HEK293 (cell line): ENCODE data around the gene NKAPD1.

Experiments used
- CTCF ChIP-seq: fragments of 450-650 bp; formaldehyde crosslinking; IDR thresholded peaks from 2 replicates; pipeline ENCODE4 v1.5.1; 2016; ENCODE audit warnings: missing biosample characterization, missing genetic modification characterization
- ELK4 ChIP-seq: IDR thresholded peaks from 2 replicates; pipeline ENCODE4 v1.6.1; 2011; ENCODE audit warnings: mild to moderate bottlenecking, low read depth, low read length, borderline replicate concordance
- GLI4 ChIP-seq: fragments of 450-650 bp; formaldehyde crosslinking; IDR thresholded peaks from 2 replicates; pipeline ENCODE4 v1.5.1; 2016; ENCODE audit warnings: missing biosample characterization, missing genetic modification characterization
- KLF1 ChIP-seq: fragments of 450-650 bp; formaldehyde crosslinking; IDR thresholded peaks from 2 replicates; pipeline ENCODE4 v1.5.1; 2016; ENCODE audit warnings: missing biosample characterization, missing genetic modification characterization
- TCF7L2 ChIP-seq: IDR thresholded peaks from 2 replicates; pipeline ENCODE4 v1.6.1; 2011; ENCODE audit warnings: low read depth, mild to moderate bottlenecking, inconsistent platforms, low read length, moderate library complexity, borderline replicate concordance
- ZNF121 ChIP-seq: fragments of 450-650 bp; formaldehyde crosslinking; IDR thresholded peaks from 2 replicates; pipeline ENCODE4 v1.5.1; 2016; ENCODE audit warnings: missing biosample characterization, missing genetic modification characterization
- ZNF184 ChIP-seq: fragments of 450-650 bp; IDR thresholded peaks from 2 replicates; pipeline ENCODE4 v1.5.1; 2018; ENCODE audit warnings: missing biosample characterization, mild to moderate bottlenecking, missing genetic modification characterization
- ZNF202 ChIP-seq: fragments of 450-650 bp; formaldehyde crosslinking; IDR thresholded peaks from 2 replicates; pipeline ENCODE4 v1.5.1; 2016; ENCODE audit warnings: missing biosample characterization, missing genetic modification characterization, borderline replicate concordance
- ZNF354C ChIP-seq: fragments of 450-650 bp; formaldehyde crosslinking; IDR thresholded peaks from 2 replicates; pipeline ENCODE4 v1.5.1; 2016; ENCODE audit warnings: missing biosample characterization, missing genetic modification characterization, low read depth, borderline replicate concordance
- ZNF639 ChIP-seq: fragments of 450-650 bp; formaldehyde crosslinking; IDR thresholded peaks from 2 replicates; pipeline ENCODE4 v1.5.1; 2016; ENCODE audit warnings: missing biosample characterization, missing genetic modification characterization
- ZNF707 ChIP-seq: fragments of 450-650 bp; formaldehyde crosslinking; IDR thresholded peaks from 2 replicates; pipeline ENCODE4 v1.5.1; 2016; ENCODE audit warnings: missing biosample characterization, missing genetic modification characterization
- ZNF747 ChIP-seq: fragments of 450-650 bp; formaldehyde crosslinking; IDR thresholded peaks from 2 replicates; pipeline ENCODE4 v1.5.1; 2016; ENCODE audit warnings: missing biosample characterization, missing genetic modification characterization
- ZNF792 ChIP-seq: fragments of 450-650 bp; formaldehyde crosslinking; IDR thresholded peaks from 2 replicates; pipeline ENCODE4 v1.5.1; 2016; ENCODE audit warnings: missing biosample characterization, missing genetic modification characterization

GRCh38 chr11:112113539-112114457 lies 39.7 kb downstream of the NKAPD1 start:
- TF ChIP-seq CTCF (tag by site-specific recombination) (no peak), ZNF202 (tag by site-specific recombination) (no peak), ELK4 (no peak), ZNF792 (tag by site-specific recombination) (no peak), ZNF184 (tag by site-specific recombination) (no peak), TCF7L2 (no peak), ZNF354C (tag by site-specific recombination) (no peak), GLI4 (tag by site-specific recombination) (no peak), ZNF639 (no peak), ZNF121 (tag by site-specific recombination) (no peak), ZNF747 (no peak), KLF1 (tag by site-specific recombination) (no peak), ZNF707 (tag by site-specific recombination) (no peak)
